Activated CD4-positive, CD25-positive, alpha-beta regulatory T cell (primary cell): Measurements from ENCODE around the gene TSPAN16.
A peak's percentile ranks its signal among the peaks of the same experiment; 100 is the strongest.

ENCODE experiments used
- DNase-seq, 4 experiments: peaks; one replicate each; lab custom pipeline; 2025; lab: John Stamatoyannopoulos, UW

TSPAN16 gene

GRCh38 chr19:11295665-11296245 is at the start of gene TSPAN16:
TSPAN16 (plus strand) TSS chr19:11296160; CDS start chr19:11296298, 138 bp downstream.
- DNase-seq: no peak

- DNase-seq: no peak
Observed at GRCh38 chr19:11246941-11247340, 49.0 kb upstream of the TSPAN16 start.

- DNase-seq: no peak
Observed at GRCh38 chr19:11247391-11247790, 48.6 kb upstream of the TSPAN16 start.

GRCh38 chr19:11247934-11248333 is 48.0 kb upstream of the TSPAN16 start:
- no peak for DNase-seq

GRCh38 chr19:11248852-11249251 is 47.1 kb upstream of the TSPAN16 start:
- no peak for DNase-seq

- DNase-seq: no peak
Observed at GRCh38 chr19:11251217-11251616, 44.7 kb upstream of the TSPAN16 start.

- DNase-seq: no peak
Observed at GRCh38 chr19:11251650-11252314, 44.2 kb upstream of the TSPAN16 start.

- no peak for DNase-seq
Observed at GRCh38 chr19:11252665-11253355, 43.1 kb upstream of the TSPAN16 start.

GRCh38 chr19:11254666-11255065 is 41.3 kb upstream of the TSPAN16 start:
- DNase-seq: no peak

- no peak for DNase-seq
Observed at GRCh38 chr19:11256189-11256588, 39.8 kb upstream of the TSPAN16 start.

- no peak for DNase-seq
Observed at GRCh38 chr19:11257846-11258380, 38.0 kb upstream of the TSPAN16 start.

- no peak for DNase-seq
Observed at GRCh38 chr19:11260996-11261395, 35.0 kb upstream of the TSPAN16 start.

- no peak for DNase-seq
Observed at GRCh38 chr19:11261431-11261970, 34.5 kb upstream of the TSPAN16 start.

- DNase-seq: peak in 1 of 4 experiments; percentile 20
Observed at GRCh38 chr19:11261971-11262839, 33.8 kb upstream of the TSPAN16 start, which contains the start of gene DOCK6. DOCK6 (minus strand) TSS chr19:11262524; CDS start chr19:11262440, 84 bp downstream.

- no peak for DNase-seq
Observed at GRCh38 chr19:11263726-11264125, 32.2 kb upstream of the TSPAN16 start.

- no peak for DNase-seq
Observed at GRCh38 chr19:11264452-11265176, 31.3 kb upstream of the TSPAN16 start.

- DNase-seq: no peak
Observed at GRCh38 chr19:11265177-11265784, 30.7 kb upstream of the TSPAN16 start.

GRCh38 chr19:11265785-11266236 is 30.1 kb upstream of the TSPAN16 start:
- no peak for DNase-seq

GRCh38 chr19:11267316-11268085 is 28.5 kb upstream of the TSPAN16 start:
- no peak for DNase-seq
